Sciatic nerve (tissue), 2 donors: ENCODE measurements around the gene ASXL1. TPM values are rescaled to one million over a fixed set of nuclear protein-coding genes. Genes with fewer than 3 reads are reported as not detected.
"Not testable (repeated sequence)": the region's sequence is repeated elsewhere in the genome, so short reads cannot be mapped to it uniquely, and the experiment has no call there.

Source experiments
- ATAC-seq: fragments of 200-7000 bp; cut with Tn5 transposase; one replicate; pipeline ENCODE4 v1.9.1; 2020; ENCODE audit warnings: mild to moderate bottlenecking, moderate library complexity
- DNase-seq: peaks from one replicate; pipeline ENCODE4 v3.0.0-alpha.2; 2020; ENCODE audit warnings: low spot score
- intact Hi-C: fragments of 100-400 bp; cut with DNase I; formaldehyde crosslinking; loops from one replicate; pipeline ENCODE4 v1.14.2; 2022
- total RNA-seq: library from RNA; stranded (reverse); fragmentation: NEBNext Ultra II Directional; extraction: Animal tissue kit (Norgen Biotek cat#: 25700); gene quantifications from one replicate; pipeline ENCODE4 v1.2.1, GENCODE V29; 2021
- donor health status: DM: no; HTN: no; CAD: no.
- donor health status: DM: no; HTN: no; CAD: no.

The ASXL1 gene
- total RNA-seq, 1 donor from 2014 or later = 113 TPM

DNA sequence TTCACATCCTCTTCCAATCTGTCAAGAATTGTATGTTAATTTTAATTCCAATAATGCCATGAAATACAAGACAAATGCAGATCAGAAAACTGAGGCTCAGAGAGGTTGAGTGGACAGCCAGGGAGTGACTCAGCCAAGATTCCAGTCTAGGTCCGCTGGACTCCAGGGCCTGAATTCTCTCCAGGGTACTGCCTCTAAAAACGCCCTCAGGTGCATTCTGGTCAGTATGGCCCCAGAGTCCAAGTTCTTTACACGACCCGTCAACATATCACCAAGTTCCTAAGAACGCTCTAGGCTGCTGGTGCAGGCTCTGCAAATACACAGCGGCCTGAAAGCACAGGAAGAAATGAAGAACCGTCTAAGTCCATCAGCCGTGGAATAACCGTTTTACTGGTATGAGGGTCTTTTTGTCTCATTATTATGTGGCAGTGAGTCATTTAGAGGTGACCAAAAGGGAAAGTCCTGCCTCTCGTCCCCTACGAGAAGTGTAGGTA is 709 bp upstream of the ASXL1 start:
- peak; percentile 31 for ATAC-seq
- intact Hi-C loops = no loop called here
- no peak for DNase-seq

DNA sequence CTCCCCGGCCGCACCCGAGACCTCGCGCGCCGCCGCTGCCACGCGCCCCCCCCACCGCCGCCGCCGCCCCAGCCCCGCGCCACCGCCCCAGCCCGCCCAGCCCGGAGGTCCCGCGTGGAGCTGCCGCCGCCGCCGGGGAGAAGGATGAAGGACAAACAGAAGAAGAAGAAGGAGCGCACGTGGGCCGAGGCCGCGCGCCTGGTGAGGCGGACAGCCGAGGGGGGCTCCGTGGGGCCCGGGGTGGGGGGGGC is 426 bp downstream of the ASXL1 start:
- no peak for ATAC-seq
- DNase-seq = no peak
- intact Hi-C loops = no loop called here

DNA sequence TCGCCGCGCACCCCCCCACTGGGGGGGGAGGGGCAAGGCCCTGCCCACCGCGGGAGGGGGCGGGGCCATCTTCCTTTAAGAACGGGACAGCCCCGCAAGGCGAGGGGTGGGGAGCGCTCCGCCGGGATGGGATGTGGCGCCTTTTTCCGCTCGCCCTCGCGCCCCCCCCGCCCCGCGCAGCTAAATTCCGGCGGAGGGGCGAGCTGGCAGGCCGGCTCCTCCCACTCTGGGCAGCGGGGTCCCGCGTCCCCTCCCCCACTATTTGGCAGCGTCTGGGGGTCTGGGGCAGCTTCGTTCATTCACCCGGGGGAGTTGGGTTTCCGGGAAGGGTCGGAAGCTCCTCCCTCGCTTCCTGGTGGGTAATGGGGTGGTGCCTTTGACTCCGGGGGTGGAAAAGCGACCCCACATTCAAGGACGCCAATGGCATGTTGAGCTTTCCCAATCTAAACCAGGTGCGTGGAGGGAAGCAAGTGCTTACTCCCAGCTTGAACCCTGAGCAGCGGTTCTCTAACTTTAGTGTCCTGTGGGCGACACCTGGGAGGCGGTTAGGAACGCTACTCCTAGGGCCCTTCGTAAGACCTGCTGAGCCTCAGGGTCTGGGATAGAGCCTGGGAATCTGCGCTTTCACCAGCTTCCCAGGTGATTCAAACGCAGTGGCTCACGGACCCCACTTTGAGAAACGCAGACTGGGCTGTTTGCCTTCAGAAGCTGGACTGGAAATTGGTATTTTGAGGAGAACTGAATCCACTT is 927 bp downstream of the ASXL1 start:
- ATAC-seq = peak; percentile 59
- intact Hi-C loops = no loop called here
- peak; percentile 90 for DNase-seq

DNA sequence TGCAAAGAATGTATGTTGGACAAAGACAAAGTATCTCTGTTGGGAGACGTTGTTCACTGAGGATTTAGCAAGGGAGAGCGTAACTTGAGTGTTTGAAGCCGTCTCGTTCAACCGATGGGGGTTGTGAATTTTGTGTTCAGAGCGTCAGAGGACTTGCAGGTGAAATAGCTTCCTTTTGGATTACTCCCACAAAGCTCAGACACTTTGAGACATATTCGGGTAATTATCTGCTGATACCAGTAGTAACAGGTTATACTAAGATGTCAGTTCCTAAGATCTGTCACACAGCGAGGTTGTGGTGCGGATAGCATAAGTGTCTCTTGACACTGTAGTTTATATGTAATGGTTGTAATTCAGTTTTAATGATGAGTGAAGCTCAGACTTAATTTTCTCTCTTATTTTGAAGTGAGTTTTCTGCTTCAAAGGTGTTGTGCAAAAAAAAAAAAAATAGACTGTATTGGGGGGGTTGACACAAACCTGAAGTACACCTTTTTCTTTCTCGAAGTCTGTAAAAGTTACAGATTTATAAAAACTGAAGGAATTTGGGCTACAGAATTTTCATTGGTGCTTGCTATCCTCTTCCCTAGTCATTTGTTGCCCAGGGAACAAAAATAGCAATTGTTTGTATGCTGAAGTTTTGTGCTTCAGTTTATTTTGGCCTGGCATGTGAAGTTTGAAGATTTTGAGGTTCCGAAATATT is 1.7 kb downstream of the ASXL1 start:
- DNase-seq = no peak
- intact Hi-C loops = loop anchor here (10.0 kb wide), 1 partner anchor 95 kb away; no protein-coding TSS in a partner anchor
- no peak for ATAC-seq

DNA sequence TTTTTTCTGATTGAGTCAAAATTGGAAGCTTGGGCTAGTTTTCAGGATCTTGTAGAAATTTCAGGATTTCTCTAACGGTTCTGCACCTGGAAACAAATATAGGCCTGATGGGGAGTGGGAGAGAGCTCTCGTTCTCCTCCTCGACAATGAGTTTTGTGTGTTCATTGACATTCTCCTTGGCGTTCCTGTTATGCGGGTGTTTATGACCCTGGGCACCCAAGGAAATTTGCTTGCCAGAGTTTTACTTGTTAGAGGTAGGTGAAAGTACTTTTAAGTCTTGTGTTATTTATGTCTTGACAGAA is 2.2 kb downstream of the ASXL1 start:
- ATAC-seq (no peak), DNase-seq (no peak)
- intact Hi-C loops = loop anchor here (10.0 kb wide), 1 partner anchor 95 kb away; no protein-coding TSS in a partner anchor

DNA sequence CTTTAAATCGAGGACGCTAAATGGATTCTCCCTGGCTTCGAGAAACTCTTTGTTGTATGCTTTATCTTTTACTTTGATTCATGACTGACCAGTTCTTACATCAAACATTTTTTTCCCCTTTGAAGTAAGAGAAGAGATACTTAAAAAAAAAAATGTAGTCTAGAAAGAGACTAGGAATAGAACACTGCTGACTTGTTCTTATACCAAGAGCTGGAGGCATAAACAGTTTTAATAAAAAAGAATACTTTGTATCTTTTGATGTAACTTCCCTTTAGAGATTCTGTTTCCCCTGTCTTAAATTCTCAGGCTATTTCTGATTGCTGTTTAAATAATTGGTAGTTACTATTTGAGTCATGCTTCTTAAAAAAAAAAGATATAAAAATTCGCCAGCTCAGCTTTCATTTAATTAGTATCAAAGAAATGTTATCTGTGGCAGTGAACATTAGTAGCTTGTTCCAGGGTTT is 4.8 kb downstream of the ASXL1 start:
- ATAC-seq (no peak), DNase-seq (no peak)
- intact Hi-C loops = loop anchor here (10.0 kb wide), 1 partner anchor 92 kb away; no protein-coding TSS in a partner anchor

DNA sequence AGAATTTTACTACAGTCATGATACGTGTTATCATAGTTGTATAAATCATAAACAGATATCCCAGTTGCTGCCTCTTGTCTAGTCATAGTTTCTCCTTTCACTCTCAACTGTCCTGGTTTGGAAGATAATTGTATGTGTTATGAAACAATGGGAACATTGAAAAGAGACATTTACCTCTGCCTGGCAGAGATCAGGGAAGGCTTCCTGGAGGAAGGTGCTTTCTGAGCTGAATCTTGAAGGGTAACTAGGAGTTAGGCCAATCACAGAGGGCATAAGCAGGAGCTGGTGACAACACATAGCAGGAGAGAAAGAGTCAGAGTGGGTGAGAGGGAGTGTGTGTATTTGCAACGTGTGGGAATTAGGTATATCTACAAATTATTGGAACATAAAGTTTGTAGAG is 5.4 kb downstream of the ASXL1 start:
- intact Hi-C loops = loop anchor here (10.0 kb wide), 1 partner anchor 91 kb away; no protein-coding TSS in a partner anchor
- no peak for DNase-seq
- ATAC-seq = no peak

DNA sequence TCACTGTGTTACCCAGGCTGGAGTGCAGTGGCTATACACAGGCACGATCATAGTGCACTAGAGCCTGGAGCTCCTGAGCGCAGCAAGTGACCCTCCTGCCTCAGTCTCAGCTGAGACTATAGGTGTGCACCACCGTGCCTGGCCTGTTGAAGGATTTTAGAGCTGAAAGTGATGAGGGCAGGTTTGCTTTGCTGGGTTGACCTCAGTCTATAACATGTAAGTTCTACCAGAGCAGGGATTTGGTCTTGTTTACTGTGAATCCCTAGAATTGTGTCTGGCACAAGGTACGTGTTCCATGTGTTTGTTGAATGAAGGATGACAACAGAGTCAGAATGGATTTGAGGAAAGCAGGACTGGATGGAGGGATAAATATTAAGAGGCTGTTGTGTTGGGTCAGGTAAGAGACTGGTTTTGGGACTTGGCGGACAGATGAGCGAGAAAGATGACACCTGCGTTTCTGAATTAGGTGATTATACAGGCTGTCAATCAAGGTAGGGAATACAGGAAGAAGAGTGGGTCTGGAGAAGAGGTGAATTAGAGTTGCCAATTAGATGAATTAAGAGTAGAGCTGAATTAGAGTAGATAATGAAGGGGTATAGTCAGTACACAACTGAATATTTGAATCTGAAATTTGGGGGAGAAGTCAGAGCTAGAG is 6.5 kb downstream of the ASXL1 start:
- intact Hi-C loops = loop anchor here (10.0 kb wide), 1 partner anchor 90 kb away; no protein-coding TSS in a partner anchor
- no peak for DNase-seq
- ATAC-seq = no peak

DNA sequence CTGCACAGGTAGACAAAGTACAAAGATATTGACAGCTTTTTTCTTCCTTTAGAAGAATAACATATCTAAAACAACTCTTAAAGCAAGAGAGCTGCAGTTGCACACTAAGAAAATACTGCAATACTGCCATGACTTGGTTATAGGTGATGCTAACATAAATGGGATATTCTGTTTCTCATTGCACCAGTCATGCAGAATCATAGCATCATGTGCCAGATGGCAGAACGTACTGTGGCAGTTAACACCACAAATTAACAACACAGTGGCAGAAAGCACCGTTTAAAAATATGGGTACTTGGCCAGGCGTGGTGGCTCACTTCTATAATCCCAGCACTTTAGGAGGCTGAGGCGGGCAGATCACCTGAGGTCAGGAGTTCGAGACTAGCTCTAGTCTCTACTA is 7.4 kb downstream of the ASXL1 start:
- intact Hi-C loops = loop anchor here (10.0 kb wide), 1 partner anchor 89 kb away; no protein-coding TSS in a partner anchor
- DNase-seq (no peak), ATAC-seq (no peak)

DNA sequence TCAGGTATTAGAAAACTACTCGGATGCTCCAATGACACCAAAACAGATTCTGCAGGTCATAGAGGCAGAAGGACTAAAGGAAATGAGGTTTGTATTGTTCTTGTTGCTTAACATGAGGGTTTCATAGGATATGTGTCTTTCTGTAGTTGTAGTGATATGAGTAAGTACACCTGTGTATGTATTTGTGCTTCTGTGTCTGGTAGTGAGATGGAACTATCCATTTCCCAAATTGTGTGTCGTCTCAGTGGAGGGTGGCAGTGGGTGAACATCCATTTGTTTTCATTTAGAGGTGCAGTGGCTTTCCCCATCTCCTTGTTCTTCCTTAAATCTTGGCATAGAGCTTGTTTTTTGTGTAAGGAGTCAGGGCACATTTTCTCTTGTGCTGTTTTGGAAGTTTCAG is 8.2 kb downstream of the ASXL1 start:
- ATAC-seq (no peak), DNase-seq (no peak)
- intact Hi-C loops = loop anchor here (10.0 kb wide), 1 partner anchor 88 kb away; no protein-coding TSS in a partner anchor

DNA sequence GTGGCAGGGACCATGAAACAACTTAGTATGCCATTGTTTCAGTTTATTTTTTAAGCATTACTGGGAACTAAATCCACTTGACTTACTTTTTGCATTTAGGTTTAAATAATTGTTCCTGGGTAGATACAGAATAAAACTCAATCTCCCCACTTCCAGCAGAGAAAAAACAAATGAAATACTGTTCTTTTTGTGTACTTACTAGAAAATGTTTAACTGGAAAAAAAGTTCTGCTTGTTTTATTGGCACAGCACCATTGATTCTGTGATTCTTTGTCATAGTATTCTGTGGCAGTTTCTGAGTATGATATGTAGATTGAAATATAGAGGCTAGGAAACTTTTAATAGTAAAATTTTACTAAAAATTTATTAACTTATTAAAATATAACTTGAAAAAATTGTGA is 10.2 kb downstream of the ASXL1 start:
- ATAC-seq (no peak), DNase-seq (no peak)
- intact Hi-C loops = loop anchor here (10.0 kb wide), 1 partner anchor 86 kb away; no protein-coding TSS in a partner anchor

DNA sequence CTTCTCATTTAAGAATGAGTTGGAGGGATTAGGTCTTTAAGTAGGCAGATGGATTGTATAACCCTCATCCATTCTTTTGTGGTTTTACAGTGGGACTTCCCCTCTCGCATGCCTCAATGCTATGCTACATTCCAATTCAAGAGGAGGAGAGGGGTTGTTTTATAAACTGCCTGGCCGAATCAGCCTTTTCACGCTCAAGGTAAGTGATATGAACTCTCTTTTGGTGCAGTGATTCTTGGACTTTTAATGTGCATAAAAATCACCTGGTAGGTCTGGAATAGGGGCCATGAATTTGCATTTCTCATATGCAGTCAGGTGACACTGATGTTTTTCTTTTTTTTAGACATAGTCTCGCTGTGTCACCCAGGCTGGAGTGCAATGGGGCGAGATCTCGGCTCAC is 10.8 kb downstream of the ASXL1 start:
- DNase-seq (no peak), ATAC-seq (no peak)
- intact Hi-C loops = loop anchor here (10.0 kb wide), 1 partner anchor 86 kb away; no protein-coding TSS in a partner anchor

DNA sequence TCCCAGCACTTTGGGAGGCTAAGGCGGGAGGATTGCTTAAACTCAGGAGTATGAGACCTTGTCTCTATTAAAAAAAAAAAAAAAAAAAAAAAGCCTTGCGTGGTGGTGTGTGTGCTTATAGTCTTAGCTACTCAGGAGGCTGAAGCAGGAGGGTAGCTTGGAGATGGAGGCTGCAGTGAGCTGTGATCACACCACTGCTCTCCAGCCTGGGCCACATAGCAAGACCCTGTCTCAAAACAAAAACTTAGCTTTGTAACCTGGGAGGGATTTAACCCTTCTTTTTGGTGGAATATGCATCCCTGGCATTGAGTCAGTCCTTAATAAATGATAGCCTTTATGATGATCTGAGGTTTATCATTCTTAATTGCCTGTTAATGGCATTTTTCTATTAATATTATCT is 12.8 kb downstream of the ASXL1 start:
- DNase-seq = no peak
- intact Hi-C loops = no loop called here
- ATAC-seq = no peak

DNA sequence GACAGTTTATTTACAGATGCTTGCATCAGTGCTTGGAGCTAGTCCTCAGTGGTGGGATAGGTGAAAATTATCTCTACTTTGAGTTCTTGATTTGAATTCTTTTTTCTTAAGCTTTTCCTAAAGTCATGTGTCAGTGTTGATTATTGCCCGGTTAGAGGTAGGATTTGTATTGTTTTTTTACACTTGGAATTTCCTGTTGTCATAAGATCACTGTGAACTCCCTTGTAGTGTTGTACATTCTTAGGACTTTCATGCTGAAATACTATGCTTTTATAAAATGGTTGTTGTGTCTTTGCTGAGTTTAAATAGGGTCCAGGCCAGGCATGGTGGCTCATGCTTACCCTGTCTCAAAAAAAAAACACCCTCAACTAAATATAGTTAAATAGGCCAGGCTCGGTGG is 20.3 kb downstream of the ASXL1 start:
- DNase-seq (no peak), ATAC-seq (no peak)
- intact Hi-C loops = no loop called here

DNA sequence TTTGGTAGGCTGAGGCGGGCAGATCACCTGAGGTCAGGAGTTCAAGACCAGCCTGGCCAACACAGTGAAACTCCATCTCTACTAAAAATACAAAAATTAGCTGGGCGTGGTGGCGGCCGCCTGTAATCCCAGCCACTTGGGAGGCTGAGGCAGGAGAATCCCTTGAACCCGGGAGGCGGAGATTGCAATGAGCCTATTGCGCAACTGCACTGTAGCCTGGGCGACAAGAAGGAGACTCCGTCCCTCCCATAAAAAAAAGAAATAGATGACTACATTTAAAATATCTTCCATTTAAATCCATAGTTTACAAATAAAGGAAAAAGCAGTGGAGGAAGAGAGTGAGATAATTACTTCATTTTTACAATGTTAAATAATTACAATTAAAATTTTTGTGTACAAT is 21.9 kb downstream of the ASXL1 start:
- DNase-seq, ATAC-seq, intact Hi-C loops: not testable (repeated sequence)

DNA sequence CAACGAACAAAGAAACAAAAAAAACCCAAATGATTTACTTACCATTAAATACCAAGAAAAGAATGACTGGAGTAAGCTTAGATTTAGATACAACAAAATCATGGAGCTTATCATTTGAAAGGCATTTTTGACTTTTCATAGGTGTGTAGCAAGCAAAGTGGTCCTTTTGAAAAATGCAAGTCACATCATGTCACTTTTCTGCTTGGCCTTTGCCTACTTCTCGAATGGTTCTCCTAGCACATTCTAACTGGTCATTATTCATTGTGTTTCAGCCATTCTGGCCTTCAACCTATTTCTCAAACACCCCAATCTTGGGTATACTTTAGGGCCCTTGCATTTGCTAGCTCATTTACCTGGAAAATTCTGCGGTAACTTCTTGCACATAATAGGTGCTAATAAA is 22.6 kb downstream of the ASXL1 start:
- ATAC-seq = no peak
- DNase-seq = no peak
- intact Hi-C loops = no loop called here

DNA sequence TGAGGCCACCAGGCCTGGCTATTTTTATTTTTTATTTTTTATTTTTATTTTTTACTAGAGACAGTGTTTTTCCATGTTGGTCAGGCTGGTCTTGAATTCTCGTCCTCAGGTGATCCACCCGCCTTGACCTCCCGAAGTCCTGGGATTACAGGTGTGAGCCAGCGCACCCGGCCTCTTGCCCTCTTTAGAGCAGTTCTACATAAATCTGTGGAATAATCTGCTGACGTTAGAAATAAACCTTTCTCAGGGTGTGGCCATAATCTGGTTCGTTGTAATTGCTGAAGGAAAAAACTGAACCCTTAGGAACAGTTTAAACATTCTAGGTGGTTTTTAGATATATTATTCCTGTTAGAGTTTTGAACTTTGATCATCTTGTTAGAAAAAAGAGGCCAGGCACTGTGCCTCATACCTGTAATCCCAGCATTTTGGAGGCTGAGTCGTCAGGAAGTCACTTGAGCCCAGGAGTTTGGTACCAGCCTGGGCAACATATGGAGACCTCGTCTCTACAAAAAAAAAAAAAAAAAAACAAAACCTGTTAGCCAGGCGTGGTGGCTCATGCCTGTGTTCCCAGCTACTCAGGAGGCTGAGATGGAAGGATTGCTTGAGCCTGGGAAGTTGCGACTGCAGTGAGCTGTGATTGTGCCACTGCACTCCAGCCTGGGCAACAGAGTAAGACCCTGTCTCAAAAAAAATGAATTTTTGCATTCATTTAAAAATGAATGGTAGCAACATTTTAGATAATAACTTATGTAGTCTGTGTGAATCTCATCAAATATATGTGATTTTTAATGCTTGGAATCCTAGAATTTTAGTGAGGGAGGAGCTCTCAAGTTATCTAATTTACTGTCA is 24.2 kb downstream of the ASXL1 start:
- intact Hi-C loops = no loop called here
- DNase-seq (no peak), ATAC-seq (no peak)

DNA sequence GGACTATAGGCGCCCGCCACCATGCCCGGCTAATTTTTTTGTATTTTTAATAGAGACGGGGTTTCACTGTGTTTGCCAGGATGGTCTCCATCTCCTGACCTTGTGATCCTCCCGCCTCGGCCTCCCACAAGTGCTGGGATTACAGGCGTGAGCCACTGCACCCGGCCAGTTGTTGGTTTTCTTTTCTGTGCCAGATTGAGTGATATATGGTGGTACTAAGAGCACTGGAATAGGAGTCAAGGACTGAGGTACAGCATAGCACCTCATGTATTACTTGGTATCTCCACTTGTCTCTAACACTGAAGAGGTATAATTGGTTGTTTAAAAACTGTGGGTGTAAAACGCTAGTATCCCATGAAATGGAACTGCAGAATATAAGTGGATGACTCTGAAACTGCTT is 25.3 kb downstream of the ASXL1 start:
- intact Hi-C loops, DNase-seq: not testable (repeated sequence)

DNA sequence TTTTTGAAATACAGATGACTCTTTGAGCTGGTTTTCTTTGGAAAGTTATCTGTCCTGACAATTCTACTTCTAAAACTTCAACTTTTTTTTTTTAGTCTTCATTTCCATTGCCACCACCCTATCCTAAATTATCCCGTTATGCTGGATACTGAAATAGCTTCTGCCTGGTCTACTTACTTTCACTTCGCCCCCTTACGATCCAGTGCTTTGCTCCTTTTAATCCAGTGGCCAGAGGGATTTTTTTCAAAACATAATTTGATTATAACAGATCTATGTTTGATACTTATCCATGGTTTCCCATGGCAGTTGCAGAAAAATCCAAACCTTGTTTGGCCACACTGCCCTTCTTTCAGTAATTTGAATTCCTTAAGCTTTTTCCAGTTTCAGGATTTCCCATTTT is 27.4 kb downstream of the ASXL1 start:
- intact Hi-C loops = no loop called here
- DNase-seq (no peak), ATAC-seq (no peak)

More for the DNA sequence above, 25.3 kb downstream of the ASXL1 start:
- ATAC-seq = not testable (repeated sequence)
